ENCODE results near the gene ARHGEF40. TPM values are rescaled to one million over a fixed set of nuclear protein-coding genes. Genes with fewer than 3 reads are reported as not detected.

Gene ARHGEF40
- total RNA-seq = not detected in 2 replicates

DNA sequence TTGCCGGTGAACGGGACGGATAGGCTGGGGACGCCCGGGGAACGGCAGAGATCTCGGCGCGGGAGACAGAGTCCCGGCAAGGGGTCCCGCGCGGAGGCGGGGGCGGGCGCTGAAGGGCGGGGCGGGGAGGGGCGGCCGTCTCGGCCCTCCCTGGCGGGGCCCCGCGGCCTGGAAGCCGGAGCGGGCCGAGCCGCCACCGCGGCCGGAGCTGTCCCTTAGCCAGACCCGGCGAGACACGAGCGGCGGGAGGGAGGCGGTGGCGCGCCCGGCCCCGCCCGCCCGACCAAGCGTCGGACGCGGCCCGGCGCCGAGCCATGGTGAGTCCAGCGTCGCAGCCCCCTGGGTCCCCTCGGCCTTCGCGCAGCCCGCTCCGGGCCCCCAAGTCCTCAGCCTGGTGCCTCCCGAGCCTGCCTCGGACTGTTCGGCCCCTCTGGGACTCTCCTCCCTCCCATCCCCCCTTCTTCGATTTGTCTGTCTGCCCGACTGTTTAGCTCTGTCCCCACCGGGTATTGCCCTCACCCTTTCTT, at the start of gene ARHGEF40:
TSS of gene ARHGEF40 (plus strand) at position 222 of the 527 bp plus-strand sequence. CDS start at position 315, 93 bp downstream.
- H3K27ac Mint-ChIP-seq = no peak within 1 kb of the TSS
- no peak for DNase-seq (ENCODE audit: low spot score)
- intact Hi-C loops (cut with micrococcal nuclease) = no loop called here

DNA sequence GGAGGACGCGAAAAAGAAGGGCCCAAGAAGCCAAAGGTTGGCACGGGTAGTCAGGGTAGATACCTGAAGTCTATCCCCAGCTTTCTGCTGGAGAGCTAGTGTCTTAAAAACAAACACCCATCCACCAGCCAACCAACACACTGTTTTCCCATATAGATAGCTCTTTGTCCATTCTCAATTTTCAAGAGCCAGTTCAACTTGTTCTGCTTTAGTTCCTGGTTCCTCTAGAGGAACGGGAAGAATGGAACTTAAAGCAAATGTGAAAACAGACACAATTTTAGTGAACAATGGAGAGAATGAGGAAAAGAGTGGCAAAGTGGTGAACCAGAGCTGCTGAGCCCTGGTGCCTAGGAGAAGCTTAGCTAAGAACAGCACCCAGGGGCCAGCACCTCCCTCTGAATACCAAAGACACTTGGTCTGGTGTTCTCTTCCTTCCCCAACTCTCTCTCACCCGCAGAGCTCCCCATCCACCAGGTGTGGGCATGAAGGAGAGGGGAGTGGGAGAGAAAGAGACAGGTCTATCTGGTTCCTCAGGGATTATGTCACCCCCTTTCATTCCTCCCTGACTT, 49.0 kb upstream of the ARHGEF40 start:
- H3K27ac Mint-ChIP-seq = no peak overlapping the region
- H3K36me3 Mint-ChIP-seq (ENCODE audit: low read depth) = no peaks in the 10 kb centered on the region
- no peak overlapping the region for H3K4me3 Mint-ChIP-seq
- DNase-seq (ENCODE audit: low spot score) = no peak
- intact Hi-C loops (cut with micrococcal nuclease) = no loop called here
- peaks cover 6% of the 10 kb centered on the region for H3K4me1 Mint-ChIP-seq (ENCODE audit: low read depth)
- peaks cover 30% of the 10 kb centered on the region for H3K27me3 Mint-ChIP-seq (ENCODE audit: insufficient read depth)
- H3K9me3 Mint-ChIP-seq = no peaks in the 10 kb centered on the region

More for the DNA sequence above, at the start of gene ARHGEF40:
- H3K36me3 Mint-ChIP-seq (ENCODE audit: low read depth) = no peaks in the 10 kb centered on the region
- H3K9me3 Mint-ChIP-seq = no peaks in the 10 kb centered on the region
- H3K27me3 Mint-ChIP-seq (ENCODE audit: insufficient read depth) = peaks cover 70% of the 10 kb centered on the region
- H3K4me3 Mint-ChIP-seq = peak within 1 kb of the TSS; percentile 70
- peaks cover 32% of the 10 kb centered on the region for H3K4me1 Mint-ChIP-seq (ENCODE audit: low read depth)

DNA sequence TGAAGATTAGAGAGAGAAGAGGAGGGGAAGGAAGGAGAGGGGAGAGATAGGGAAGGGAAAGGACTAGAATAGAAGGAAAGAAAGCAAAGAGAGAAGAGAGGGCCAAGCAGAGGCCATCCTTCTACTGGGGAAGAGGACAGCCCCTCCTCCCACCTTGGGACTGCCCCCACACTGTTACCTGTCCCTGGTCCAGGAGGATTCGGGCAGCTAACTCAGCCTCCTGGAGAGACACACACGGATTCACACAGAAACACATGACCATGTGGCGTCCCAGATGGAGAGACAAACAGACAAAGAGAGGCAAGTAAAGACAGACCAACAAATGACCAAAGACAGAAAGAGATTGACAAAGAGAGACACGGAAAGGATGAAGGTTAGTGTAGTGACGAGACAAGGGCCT, 47.4 kb upstream of the ARHGEF40 start:
- Mint-ChIP-seq H3K4me1 (ENCODE audit: low read depth) (peaks cover 6% of the 10 kb centered on the region), H3K27ac (no peak overlapping the region), H3K4me3 (no peak overlapping the region), H3K9me3 (no peaks in the 10 kb centered on the region), H3K27me3 (ENCODE audit: insufficient read depth) (peaks cover 35% of the 10 kb centered on the region), H3K36me3 (ENCODE audit: low read depth) (no peaks in the 10 kb centered on the region)
- DNase-seq (ENCODE audit: low spot score) = no peak
- intact Hi-C loops (cut with micrococcal nuclease) = no loop called here

DNA sequence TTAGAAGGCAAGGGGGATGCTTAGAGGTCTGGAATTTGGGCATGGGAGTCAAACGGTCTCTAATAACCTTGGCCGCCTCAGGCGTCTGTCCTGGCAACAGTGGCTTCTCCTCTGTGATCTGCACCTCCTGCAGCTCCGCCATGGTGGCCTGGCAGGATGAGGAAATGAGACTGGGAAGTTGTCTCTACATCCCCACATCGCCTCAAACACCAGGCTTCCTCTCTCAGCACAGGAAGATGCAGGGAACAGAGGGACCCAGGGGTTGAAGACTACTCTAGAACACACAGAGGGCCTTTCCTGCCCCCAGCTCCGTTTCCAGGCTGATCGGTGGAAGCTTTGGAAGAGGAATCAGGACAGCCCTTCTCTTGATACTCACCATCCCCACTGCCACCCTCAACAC, 46.9 kb upstream of the ARHGEF40 start:
- no peak for DNase-seq (ENCODE audit: low spot score)
- intact Hi-C loops (cut with micrococcal nuclease) = no loop called here
- peaks cover 6% of the 10 kb centered on the region for H3K4me1 Mint-ChIP-seq (ENCODE audit: low read depth)
- H3K36me3 Mint-ChIP-seq (ENCODE audit: low read depth) = no peaks in the 10 kb centered on the region
- no peak overlapping the region for H3K4me3 Mint-ChIP-seq
- no peaks in the 10 kb centered on the region for H3K9me3 Mint-ChIP-seq
- H3K27me3 Mint-ChIP-seq (ENCODE audit: insufficient read depth) = peaks cover 36% of the 10 kb centered on the region
- H3K27ac Mint-ChIP-seq = no peak overlapping the region

DNA sequence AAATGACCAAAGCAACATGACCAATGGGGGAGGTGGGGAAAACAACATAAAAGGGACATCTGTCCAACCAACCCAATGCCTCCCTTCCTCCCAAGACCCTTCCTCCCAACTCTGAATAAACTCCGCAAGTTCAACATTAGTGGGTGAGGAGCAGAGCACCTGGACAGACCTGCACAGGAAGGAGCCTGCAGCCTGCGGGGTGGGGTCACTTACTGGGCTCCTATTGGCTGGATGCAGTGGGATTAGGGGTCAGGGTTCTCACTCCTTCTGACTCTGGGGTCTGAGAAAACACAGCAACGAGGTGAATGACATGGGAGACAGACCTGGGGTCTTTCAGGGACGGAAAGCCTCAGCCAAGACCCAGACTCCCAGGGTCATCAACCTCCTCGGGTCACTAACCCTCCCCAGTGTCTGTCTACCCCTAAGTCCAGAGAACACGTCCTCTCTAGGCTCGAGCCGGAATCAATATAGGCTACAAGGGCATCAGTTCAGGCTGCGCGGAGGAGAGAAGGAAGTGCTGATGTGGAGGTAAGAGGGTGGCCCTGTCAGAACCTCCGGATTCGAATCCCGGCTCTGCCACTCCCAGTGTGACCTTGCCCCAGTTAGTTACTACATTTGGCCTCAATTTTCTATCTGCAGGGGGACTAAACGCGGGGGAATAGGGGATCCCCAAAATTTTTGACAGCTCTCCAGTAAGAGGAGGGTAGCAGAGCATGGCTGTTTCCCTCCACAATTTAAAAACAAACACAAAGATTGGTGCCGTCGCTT, 46.1 kb upstream of the ARHGEF40 start:
- Mint-ChIP-seq H3K36me3 (ENCODE audit: low read depth) (no peaks in the 10 kb centered on the region), H3K4me3 (peak overlapping the region; percentile 81), H3K27ac (no peak overlapping the region), H3K4me1 (ENCODE audit: low read depth) (peaks cover 6% of the 10 kb centered on the region), H3K9me3 (no peaks in the 10 kb centered on the region), H3K27me3 (ENCODE audit: insufficient read depth) (peaks cover 38% of the 10 kb centered on the region)
- no peak for DNase-seq (ENCODE audit: low spot score)
- intact Hi-C loops (cut with micrococcal nuclease) = loop anchor here (1.0 kb wide), 1 partner anchor 10 kb away; no protein-coding TSS in a partner anchor

DNA sequence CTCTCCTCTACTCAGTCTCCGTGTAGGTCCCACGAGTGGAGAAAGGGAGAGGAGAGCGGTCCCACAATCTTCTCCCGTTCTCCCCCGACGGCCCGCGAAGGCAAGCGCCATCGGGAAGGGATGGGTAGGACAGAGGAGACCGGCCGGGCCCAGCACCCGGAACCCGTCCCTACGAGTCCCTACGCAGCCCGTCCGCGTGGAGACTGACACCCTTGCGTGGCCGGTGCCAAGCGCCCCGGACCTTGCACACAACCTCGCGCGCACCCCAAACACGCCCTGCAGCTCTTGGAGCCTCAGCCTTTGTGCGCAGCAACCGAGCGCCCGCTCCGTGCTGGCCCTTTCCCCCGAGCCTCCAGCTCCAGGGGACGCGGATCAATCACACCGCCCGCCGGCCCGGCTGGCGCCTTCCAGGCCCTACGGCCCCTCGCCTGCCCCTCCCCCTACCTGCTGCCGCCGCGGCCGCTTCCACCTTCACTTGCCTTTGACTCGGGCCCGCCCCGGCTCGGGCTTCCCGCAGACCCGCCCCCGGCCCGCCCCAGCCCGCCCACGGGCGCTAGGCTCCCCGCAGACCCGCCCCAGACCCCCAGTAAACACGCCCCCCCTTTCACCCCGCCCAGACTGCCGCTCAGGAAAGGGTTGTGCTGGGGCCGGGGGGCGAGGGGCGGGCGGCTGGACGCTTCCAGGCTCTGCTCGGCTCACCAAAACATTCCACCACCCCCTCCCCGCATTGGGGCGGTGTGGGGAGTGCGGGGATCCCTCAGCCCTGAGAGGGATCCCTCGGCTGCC, 45.3 kb upstream of the ARHGEF40 start, which contains the start of gene NDRG2:
TSS of gene NDRG2 (minus strand) at position 477 of the 786 bp plus-strand sequence. CDS start 1,746 bp downstream, outside the sequence.
- Mint-ChIP-seq H3K4me1 (ENCODE audit: low read depth) (peaks cover 6% of the 10 kb centered on the region), H3K36me3 (ENCODE audit: low read depth) (no peaks in the 10 kb centered on the region), H3K9me3 (no peaks in the 10 kb centered on the region), H3K27ac (no peak within 1 kb of the TSS), H3K4me3 (peak within 1 kb of the TSS; percentile 81), H3K27me3 (ENCODE audit: insufficient read depth) (peaks cover 38% of the 10 kb centered on the region)
- DNase-seq (ENCODE audit: low spot score) = peak; percentile 44
- intact Hi-C loops (cut with micrococcal nuclease) = loop anchor here (1.0 kb wide), 1 partner anchor 10 kb away; no protein-coding TSS in a partner anchor

DNA sequence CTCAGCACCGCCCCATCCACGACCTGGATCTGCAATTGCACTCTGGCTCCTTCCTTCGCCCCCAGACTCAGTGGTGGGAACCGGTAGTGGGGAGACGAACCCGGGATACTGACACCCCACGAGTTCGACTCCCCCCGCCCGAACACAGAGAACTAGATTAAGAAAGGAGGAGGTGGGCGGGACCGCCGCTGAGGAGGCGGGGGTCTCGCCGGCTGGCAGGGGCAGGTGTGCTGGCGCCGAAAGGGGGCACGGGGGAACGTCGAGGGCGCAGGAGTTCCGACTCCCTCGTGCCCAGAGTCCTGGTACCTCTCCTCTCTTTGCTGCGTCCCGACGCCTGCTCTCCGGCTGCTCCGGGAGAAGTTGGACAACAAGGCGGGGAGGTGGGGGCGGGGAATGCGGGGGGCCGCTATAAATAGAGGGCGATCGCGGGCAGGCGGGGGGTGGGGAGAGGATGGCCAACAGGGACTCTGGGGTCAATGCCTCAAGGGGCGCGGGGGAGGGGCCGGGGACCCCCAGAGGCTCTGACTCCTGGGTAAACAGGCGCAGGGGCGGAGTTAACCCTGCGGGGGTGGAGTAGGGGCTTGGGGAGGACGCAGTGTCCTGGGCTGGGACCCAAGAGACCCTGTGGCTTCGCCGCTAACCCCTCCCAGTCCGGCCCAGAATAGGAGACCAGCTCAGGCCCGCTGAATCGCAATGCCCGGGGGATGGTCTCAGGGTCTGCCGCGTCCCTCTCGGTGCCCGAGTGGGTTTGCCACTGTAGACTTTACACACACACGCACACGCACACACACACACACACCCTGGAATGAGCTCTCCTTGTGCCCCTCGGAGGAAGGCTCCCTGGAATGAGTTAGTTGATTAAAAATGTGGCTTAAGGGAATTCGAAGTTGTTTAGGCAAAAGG, 44.5 kb upstream of the ARHGEF40 start:
- Mint-ChIP-seq H3K27ac (no peak overlapping the region), H3K36me3 (ENCODE audit: low read depth) (no peaks in the 10 kb centered on the region), H3K27me3 (ENCODE audit: insufficient read depth) (peaks cover 38% of the 10 kb centered on the region), H3K4me1 (ENCODE audit: low read depth) (peaks cover 6% of the 10 kb centered on the region), H3K4me3 (peak overlapping the region; percentile 65), H3K9me3 (no peaks in the 10 kb centered on the region)
- intact Hi-C loops (cut with micrococcal nuclease) = no loop called here
- no peak for DNase-seq (ENCODE audit: low spot score)

DNA sequence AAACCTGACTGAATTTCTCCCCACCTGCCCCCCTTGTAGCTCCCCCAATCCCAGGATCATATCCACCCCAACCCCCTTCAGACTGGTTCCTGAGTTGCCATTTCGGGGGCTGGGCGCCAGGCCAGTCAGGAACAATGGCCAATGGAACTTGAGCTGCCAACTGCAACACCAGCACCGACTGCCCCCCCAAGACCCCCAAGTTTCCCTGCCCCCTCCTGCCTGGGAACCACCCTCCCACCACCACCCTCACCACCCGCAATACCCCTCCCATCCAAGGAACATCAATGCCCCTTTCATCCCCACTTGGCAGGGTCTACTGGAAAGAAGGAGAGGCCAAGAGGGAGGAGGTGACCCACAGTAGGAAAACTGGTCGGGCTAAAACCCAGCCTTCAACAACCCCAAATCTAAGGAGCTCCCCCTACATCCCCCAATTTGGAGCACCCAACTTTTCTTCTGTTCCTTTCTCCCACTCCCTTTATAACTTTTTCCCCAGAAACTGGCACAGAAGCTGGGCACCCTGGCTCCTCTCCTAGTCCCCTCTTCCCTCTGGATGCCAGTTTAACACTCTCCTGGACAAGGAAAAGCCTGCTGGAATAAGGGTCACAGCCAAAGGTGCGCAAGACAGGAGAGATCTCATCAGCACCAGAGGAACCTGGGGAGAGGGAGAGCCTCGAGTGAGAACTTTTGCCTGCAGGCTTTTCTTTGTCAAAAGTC, 43.7 kb upstream of the ARHGEF40 start:
- no peaks in the 10 kb centered on the region for H3K9me3 Mint-ChIP-seq
- peaks cover 37% of the 10 kb centered on the region for H3K27me3 Mint-ChIP-seq (ENCODE audit: insufficient read depth)
- peaks cover 6% of the 10 kb centered on the region for H3K4me1 Mint-ChIP-seq (ENCODE audit: low read depth)
- intact Hi-C loops (cut with micrococcal nuclease) = no loop called here
- no peak overlapping the region for H3K27ac Mint-ChIP-seq
- H3K36me3 Mint-ChIP-seq (ENCODE audit: low read depth) = no peaks in the 10 kb centered on the region
- no peak for DNase-seq (ENCODE audit: low spot score)
- peak overlapping the region; percentile 34 for H3K4me3 Mint-ChIP-seq

DNA sequence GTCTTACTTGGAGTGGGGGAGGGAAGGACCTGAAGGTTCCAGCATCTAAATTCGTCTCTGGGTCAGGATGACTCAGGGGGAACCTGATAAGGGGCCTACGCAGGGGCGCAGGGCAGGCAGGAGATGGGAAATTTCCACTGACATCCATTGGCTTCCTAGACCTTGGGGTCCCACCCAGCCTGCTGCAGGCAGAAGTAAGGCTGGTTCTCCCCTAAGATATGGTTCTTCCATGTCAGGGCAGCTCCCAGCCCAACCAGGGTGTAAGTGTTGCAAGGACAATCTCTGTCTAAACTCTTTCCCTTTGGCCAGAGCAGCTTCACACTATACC, 43.2 kb upstream of the ARHGEF40 start:
- intact Hi-C loops (cut with micrococcal nuclease) = no loop called here
- Mint-ChIP-seq H3K4me1 (ENCODE audit: low read depth) (peaks cover 6% of the 10 kb centered on the region), H3K9me3 (no peaks in the 10 kb centered on the region), H3K27ac (no peak overlapping the region), H3K36me3 (ENCODE audit: low read depth) (no peaks in the 10 kb centered on the region), H3K27me3 (ENCODE audit: insufficient read depth) (peaks cover 37% of the 10 kb centered on the region), H3K4me3 (no peak overlapping the region)
- no peak for DNase-seq (ENCODE audit: low spot score)

DNA sequence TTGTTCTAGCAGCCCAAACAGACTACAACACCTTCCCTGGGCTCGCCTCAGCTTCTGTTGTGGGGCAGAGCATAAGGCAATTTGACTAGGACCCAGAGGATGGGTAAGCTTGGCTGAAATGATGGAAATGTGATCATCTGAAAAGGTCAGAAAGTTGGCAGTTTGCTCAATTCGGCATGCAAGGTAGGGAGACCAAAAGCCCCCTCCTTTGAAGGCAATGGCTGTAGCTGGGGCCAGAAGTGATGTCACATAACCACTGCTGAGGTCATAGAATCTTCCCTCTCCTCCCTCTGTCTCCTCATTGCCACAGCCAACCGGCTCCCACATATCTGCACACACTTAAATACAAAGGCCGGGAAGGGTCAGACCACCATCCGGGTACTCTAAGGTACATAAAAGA, 40.2 kb upstream of the ARHGEF40 start, which contains the start of gene TPPP2:
TSS of gene TPPP2 (plus strand) at position 301 of the 400 bp plus-strand sequence. CDS start 365 bp downstream, outside the sequence.
- Mint-ChIP-seq H3K27ac (no peak within 1 kb of the TSS), H3K36me3 (ENCODE audit: low read depth) (no peaks in the 10 kb centered on the region), H3K4me3 (no peak within 1 kb of the TSS), H3K27me3 (ENCODE audit: insufficient read depth) (peaks cover 26% of the 10 kb centered on the region), H3K9me3 (no peaks in the 10 kb centered on the region), H3K4me1 (ENCODE audit: low read depth) (no peaks in the 10 kb centered on the region)
- intact Hi-C loops (cut with micrococcal nuclease) = no loop called here
- no peak for DNase-seq (ENCODE audit: low spot score)

DNA sequence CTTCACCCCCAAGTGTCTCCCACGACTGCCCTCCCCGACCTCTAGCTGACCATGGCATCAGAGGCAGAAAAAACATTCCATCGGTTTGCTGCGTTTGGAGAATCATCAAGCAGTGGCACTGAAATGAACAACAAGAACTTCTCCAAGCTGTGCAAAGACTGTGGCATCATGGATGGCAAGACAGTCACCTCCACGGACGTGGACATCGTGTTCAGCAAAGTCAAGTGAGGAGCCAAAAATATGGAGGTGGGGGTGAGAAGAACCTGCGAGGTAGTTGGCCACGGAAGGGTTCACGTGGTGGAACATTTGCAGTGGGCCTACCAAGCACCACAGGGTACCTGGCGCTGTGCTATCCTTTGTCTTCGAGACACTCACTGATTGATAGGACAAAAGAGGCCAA, 39.6 kb upstream of the ARHGEF40 start:
- Mint-ChIP-seq H3K36me3 (ENCODE audit: low read depth) (no peaks in the 10 kb centered on the region), H3K9me3 (no peaks in the 10 kb centered on the region), H3K27ac (no peak overlapping the region), H3K4me1 (ENCODE audit: low read depth) (no peaks in the 10 kb centered on the region), H3K27me3 (ENCODE audit: insufficient read depth) (peaks cover 24% of the 10 kb centered on the region), H3K4me3 (no peak overlapping the region)
- intact Hi-C loops (cut with micrococcal nuclease) = no loop called here
- DNase-seq (ENCODE audit: low spot score) = no peak

Data from activated T-helper 1 cell treated with anti-CD3 and anti-CD28 coated beads, Interleukin-12 subunit alpha, Interleukin-12 subunit beta, Interleukin-2, Interleukin-4 antibody, amounts not matched to agents 30 ng/mL and 10 ng/mL and 1 ng/mL, durations not matched to agents 14 hours and 24 hours and 36 hours (primary cell).